PFSK-1 (cell line): ENCODE data around the gene CATSPERE.

Experiments used
- FOXP2 ChIP-seq: optimal IDR thresholded peaks from 2 replicates; pipeline ENCODE3; 2011; ENCODE audit warnings: borderline replicate concordance, control low read depth, inconsistent platforms; ENCODE audit not compliant: insufficient read depth; ENCODE audit errors: extremely low read length, extremely low read depth
- POLR2AphosphoS5 ChIP-seq: IDR thresholded peaks from 2 replicates; pipeline ENCODE4 v1.6.1; 2012; ENCODE audit warnings: low read depth, mild to moderate bottlenecking, control low read depth, low read length, moderate library complexity
- TF ChIP-seq, protein P1 (sequence below), 2 experiments: IDR thresholded peaks; 2 replicates each; pipeline versions ENCODE4 v1.6.1 to v1.8.0; 2011 to 2012; ENCODE audit warnings: low read depth in 2 of 2, low read length in 2 of 2, control low read depth in 1 of 2, inconsistent platforms in 1 of 2, mild to moderate bottlenecking in 1 of 2, moderate library complexity in 1 of 2; ENCODE audit not compliant: insufficient read depth in 1 of 2

DNA sequence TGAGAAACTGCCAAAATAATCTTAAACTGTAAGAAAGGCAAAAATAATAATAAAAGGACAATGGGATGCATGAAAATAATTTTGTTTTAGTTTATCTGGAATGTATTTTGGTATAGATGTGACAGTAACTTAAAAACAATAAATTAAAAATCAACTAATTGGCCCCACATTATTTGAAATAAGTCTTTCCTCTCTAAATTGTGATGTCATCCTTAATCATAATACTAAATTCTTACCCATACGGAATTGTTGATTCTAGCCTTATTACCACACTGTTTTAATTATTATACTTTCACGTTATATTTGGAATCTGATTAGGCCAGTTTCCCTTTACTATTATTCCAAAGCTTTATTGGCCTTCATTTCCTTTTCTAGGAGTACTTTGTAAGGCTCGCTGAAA lies 199.5 kb downstream of the CATSPERE start:
- TF ChIP-seq POLR2AphosphoS5 (no peak), FOXP2 (no peak)
- TF ChIP-seq, protein P1, sequence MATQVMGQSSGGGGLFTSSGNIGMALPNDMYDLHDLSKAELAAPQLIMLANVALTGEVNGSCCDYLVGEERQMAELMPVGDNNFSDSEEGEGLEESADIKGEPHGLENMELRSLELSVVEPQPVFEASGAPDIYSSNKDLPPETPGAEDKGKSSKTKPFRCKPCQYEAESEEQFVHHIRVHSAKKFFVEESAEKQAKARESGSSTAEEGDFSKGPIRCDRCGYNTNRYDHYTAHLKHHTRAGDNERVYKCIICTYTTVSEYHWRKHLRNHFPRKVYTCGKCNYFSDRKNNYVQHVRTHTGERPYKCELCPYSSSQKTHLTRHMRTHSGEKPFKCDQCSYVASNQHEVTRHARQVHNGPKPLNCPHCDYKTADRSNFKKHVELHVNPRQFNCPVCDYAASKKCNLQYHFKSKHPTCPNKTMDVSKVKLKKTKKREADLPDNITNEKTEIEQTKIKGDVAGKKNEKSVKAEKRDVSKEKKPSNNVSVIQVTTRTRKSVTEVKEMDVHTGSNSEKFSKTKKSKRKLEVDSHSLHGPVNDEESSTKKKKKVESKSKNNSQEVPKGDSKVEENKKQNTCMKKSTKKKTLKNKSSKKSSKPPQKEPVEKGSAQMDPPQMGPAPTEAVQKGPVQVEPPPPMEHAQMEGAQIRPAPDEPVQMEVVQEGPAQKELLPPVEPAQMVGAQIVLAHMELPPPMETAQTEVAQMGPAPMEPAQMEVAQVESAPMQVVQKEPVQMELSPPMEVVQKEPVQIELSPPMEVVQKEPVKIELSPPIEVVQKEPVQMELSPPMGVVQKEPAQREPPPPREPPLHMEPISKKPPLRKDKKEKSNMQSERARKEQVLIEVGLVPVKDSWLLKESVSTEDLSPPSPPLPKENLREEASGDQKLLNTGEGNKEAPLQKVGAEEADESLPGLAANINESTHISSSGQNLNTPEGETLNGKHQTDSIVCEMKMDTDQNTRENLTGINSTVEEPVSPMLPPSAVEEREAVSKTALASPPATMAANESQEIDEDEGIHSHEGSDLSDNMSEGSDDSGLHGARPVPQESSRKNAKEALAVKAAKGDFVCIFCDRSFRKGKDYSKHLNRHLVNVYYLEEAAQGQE (IDR thresholded peaks at IDR 0.05; ENCODE audit: insufficient read depth in 1 of 2, low read depth in 2 of 2, low read length in 2 of 2) = no peak
